GM12878 (cell line): ENCODE measurements around the gene FOXL3.
"Not testable (repeated sequence)": the region's sequence is repeated elsewhere in the genome, so short reads cannot be mapped to it uniquely, and the experiment has no call there.

ENCODE experiments used
- CBFB ChIP-seq: IDR thresholded peaks from 2 replicates; pipeline ENCODE4 v1.6.1; 2016; ENCODE audit warnings: antibody characterized with exemption, low read depth
- CTCF ChIP-seq, 3 experiments: IDR thresholded peaks in 2 of 3; conservative IDR thresholded peaks in 1 of 3; 2 replicates each; pipeline ENCODE4 v1.5.1; 2011; ENCODE audit warnings: low read depth in 3 of 3, low read length in 3 of 3, mild to moderate bottlenecking in 3 of 3, control low read depth in 2 of 3, moderate library complexity in 2 of 3, inconsistent platforms in 1 of 3, mixed read lengths in 1 of 3; ENCODE audit not compliant: control insufficient read depth in 2 of 3, insufficient read depth in 1 of 3; ENCODE audit errors: extremely low read depth in 1 of 3
- EZH2 ChIP-seq: IDR thresholded peaks from 2 replicates; pipeline ENCODE4 v1.6.1; 2012; ENCODE audit warnings: low read depth, mild to moderate bottlenecking, control low read depth, inconsistent platforms, low read length, borderline replicate concordance; ENCODE audit not compliant: control insufficient read depth
- KDM1A ChIP-seq: fragments of 200-600 bp; sonication (generic); IDR thresholded peaks from 2 replicates; pipeline ENCODE4 v1.6.1; 2016; ENCODE audit warnings: borderline replicate concordance
- NKRF ChIP-seq: fragments of 450-650 bp; conservative IDR thresholded peaks from 2 replicates; pipeline ENCODE4 v1.6.1; 2017; ENCODE audit warnings: mild to moderate bottlenecking, moderate library complexity
- POLR2A ChIP-seq: IDR thresholded peaks from 2 replicates; pipeline ENCODE4 v1.6.1; 2011; ENCODE audit warnings: low read depth, mild to moderate bottlenecking, low read length
- POLR2AphosphoS2 ChIP-seq: IDR thresholded peaks from 2 replicates; pipeline ENCODE4 v1.6.1; 2011; ENCODE audit warnings: low read depth, mild to moderate bottlenecking, low read length, improper control_type of control experiment, moderate library complexity
- SP1 ChIP-seq: IDR thresholded peaks from one replicate; pipeline ENCODE4 v1.6.1; 2011; ENCODE audit warnings: low read depth, low read length

- not testable (repeated sequence) for TF ChIP-seq POLR2A; EZH2; CBFB; CTCF (IDR thresholded peaks at IDR 0.05 in 2 of 3, conservative IDR thresholded peaks at IDR 0.05 in 1 of 3; ENCODE audit: control insufficient read depth in 2 of 3, extremely low read depth in 1 of 3, insufficient read depth in 1 of 3, low read depth in 3 of 3, low read length in 3 of 3); SP1; KDM1A; POLR2AphosphoS2; NKRF
Measured at GRCh38 chr7:242826-243579, 47.0 kb upstream of the FOXL3 start.
